ENCODE measurements around the gene IFT20. TPM values are rescaled to one million over a fixed set of nuclear protein-coding genes. Genes with fewer than 3 reads are reported as not detected.
A peak's percentile ranks its signal among the peaks of the same experiment; 100 is the strongest.

Gene IFT20
- total and polyA plus RNA-seq, 2 of the 13 experiments (the other 11 are each of a cell fraction or from before 2014, with no cell fraction given), result 28.0 to 37.8 TPM

DNA sequence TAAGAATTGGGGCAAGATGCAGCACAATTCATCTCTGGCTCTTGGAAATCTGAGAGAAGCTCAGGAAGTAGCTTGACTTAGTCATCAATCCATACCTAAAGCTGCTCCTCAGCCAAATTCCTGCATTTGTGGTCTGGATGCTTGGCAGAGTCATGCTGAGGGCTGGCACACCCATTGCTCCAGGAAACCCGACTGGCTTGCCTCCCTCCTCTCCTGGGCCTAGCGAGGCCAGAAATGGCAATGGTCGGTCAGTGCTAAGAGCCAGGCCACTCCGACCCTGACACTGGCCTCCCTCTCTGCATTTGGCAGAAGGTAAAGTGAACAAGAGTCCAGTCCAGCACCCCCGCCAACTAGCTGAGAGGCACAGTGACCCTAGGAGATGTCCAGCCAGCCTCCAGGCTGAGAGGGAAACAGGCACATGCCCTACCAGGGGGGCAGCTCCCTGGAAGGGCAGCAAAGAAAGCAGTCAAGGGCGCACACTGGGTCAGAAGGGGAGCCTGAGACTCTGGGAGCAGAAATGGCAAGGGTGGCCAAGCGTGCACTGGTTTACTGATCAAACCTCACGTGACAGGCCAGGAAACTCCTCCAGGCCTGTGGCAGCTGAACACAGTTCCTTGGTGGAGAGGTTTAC lies 12.1 kb upstream of the IFT20 start (continued):
- TF ChIP-seq JARID2 (CRISPR knock-in tag; IDR thresholded peaks at IDR 0.05; ENCODE audit: insufficient replicate concordance), result no peak
- TF ChIP-seq DMAP1 (CRISPR knock-in tag; IDR thresholded peaks at IDR 0.05), result 0 out of 2 replicates have a peak, but pooled peaks have one; percentile 10
- TF ChIP-seq, protein P1, sequence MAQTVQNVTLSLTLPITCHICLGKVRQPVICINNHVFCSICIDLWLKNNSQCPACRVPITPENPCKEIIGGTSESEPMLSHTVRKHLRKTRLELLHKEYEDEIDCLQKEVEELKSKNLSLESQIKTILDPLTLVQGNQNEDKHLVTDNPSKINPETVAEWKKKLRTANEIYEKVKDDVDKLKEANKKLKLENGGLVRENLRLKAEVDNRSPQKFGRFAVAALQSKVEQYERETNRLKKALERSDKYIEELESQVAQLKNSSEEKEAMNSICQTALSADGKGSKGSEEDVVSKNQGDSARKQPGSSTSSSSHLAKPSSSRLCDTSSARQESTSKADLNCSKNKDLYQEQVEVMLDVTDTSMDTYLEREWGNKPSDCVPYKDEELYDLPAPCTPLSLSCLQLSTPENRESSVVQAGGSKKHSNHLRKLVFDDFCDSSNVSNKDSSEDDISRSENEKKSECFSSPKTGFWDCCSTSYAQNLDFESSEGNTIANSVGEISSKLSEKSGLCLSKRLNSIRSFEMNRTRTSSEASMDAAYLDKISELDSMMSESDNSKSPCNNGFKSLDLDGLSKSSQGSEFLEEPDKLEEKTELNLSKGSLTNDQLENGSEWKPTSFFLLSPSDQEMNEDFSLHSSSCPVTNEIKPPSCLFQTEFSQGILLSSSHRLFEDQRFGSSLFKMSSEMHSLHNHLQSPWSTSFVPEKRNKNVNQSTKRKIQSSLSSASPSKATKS (CRISPR knock-in tag; IDR thresholded peaks at IDR 0.05), result 0 out of 2 replicates have a peak, but pooled peaks have one; percentile 36
- TF ChIP-seq ZFY (CRISPR knock-in tag; IDR thresholded peaks at IDR 0.05), result 0 out of 2 replicates have a peak, but pooled peaks have one; percentile 1
- TF ChIP-seq SNAPC2 (CRISPR knock-in tag; IDR thresholded peaks at IDR 0.05), result no peak
- TF ChIP-seq ZNF547 (CRISPR knock-in tag; IDR thresholded peaks at IDR 0.05), result no peak
- TF ChIP-seq AGO2 (optimal IDR thresholded peaks at IDR 0.05; ENCODE audit: low read depth, low read length), result peak; percentile 47
- 0 out of 2 replicates have a peak, but pooled peaks have one; percentile 52 for TF ChIP-seq ZSCAN21 (CRISPR knock-in tag; IDR thresholded peaks at IDR 0.05; ENCODE audit: borderline replicate concordance)
- TF ChIP-seq ZNF850 (CRISPR knock-in tag; conservative IDR thresholded peaks at IDR 0.05), result no peak
- no peak for TF ChIP-seq NFIC (IDR thresholded peaks at IDR 0.05; ENCODE audit: low read length)
- TF ChIP-seq, protein P2, sequence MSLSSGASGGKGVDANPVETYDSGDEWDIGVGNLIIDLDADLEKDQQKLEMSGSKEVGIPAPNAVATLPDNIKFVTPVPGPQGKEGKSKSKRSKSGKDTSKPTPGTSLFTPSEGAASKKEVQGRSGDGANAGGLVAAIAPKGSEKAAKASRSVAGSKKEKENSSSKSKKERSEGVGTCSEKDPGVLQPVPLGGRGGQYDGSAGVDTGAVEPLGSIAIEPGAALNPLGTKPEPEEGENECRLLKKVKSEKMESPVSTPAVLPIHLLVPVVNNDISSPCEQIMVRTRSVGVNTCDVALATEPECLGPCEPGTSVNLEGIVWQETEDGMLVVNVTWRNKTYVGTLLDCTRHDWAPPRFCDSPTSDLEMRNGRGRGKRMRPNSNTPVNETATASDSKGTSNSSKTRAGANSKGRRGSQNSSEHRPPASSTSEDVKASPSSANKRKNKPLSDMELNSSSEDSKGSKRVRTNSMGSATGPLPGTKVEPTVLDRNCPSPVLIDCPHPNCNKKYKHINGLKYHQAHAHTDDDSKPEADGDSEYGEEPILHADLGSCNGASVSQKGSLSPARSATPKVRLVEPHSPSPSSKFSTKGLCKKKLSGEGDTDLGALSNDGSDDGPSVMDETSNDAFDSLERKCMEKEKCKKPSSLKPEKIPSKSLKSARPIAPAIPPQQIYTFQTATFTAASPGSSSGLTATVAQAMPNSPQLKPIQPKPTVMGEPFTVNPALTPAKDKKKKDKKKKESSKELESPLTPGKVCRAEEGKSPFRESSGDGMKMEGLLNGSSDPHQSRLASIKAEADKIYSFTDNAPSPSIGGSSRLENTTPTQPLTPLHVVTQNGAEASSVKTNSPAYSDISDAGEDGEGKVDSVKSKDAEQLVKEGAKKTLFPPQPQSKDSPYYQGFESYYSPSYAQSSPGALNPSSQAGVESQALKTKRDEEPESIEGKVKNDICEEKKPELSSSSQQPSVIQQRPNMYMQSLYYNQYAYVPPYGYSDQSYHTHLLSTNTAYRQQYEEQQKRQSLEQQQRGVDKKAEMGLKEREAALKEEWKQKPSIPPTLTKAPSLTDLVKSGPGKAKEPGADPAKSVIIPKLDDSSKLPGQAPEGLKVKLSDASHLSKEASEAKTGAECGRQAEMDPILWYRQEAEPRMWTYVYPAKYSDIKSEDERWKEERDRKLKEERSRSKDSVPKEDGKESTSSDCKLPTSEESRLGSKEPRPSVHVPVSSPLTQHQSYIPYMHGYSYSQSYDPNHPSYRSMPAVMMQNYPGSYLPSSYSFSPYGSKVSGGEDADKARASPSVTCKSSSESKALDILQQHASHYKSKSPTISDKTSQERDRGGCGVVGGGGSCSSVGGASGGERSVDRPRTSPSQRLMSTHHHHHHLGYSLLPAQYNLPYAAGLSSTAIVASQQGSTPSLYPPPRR (CRISPR knock-in tag; IDR thresholded peaks at IDR 0.05; ENCODE audit: borderline replicate concordance), result peak; percentile 3; the same call in 1 of the 2 replicates
- TF ChIP-seq ZBTB8A (CRISPR knock-in tag; IDR thresholded peaks at IDR 0.05; ENCODE audit: borderline replicate concordance, low read depth), result no peak
- peak; percentile 21; the same call in 1 of the 2 replicates for TF ChIP-seq POLR2G (IDR thresholded peaks at IDR 0.05; ENCODE audit: low read depth, low read length)

All from HepG2 (cell line).